GM23338 (cell line): Measurements from ENCODE around the gene ZNF662. TPM values are rescaled to one million over a fixed set of nuclear protein-coding genes. Genes with fewer than 3 reads are reported as not detected.

Experiments used
- ATAC-seq: fragments of 200-7000 bp; cut with Tn5 transposase; 3 replicates; pipeline ENCODE4 v1.9.1; 2020
- DNase-seq: peaks from one replicate; pipeline ENCODE4 v3.0.0-alpha.2; 2015; ENCODE audit warnings: low spot score
- H2AFZ ChIP-seq: fragments of 200-600 bp; sonication (generic); 2 replicates; pipeline ENCODE4 v1.8.0; 2016; ENCODE audit warnings: antibody characterized with exemption, mild to moderate bottlenecking, moderate library complexity
- H3F3A ChIP-seq: fragments of 200-600 bp; sonication (generic); replicated peaks from 2 replicates; pipeline ENCODE4 v1.8.0; 2017; ENCODE audit warnings: antibody characterized with exemption, mixed run types, low read depth
- H3K27ac ChIP-seq: fragments of 200-600 bp; sonication (generic); 2 replicates; pipeline ENCODE4 v1.6.1; 2016; ENCODE audit warnings: low read depth
- H3K27me3 ChIP-seq: fragments of 200-600 bp; sonication (generic); 2 replicates; pipeline ENCODE4 v1.8.0; 2016; ENCODE audit warnings: mild to moderate bottlenecking, mixed run types, moderate library complexity; ENCODE audit not compliant: insufficient read depth
- H3K36me3 ChIP-seq: fragments of 200-600 bp; sonication (generic); 2 replicates; pipeline ENCODE4 v1.8.0; 2016; ENCODE audit warnings: mild to moderate bottlenecking; ENCODE audit not compliant: insufficient read depth
- H3K4me1 ChIP-seq: fragments of 200-600 bp; sonication (generic); 2 replicates; pipeline ENCODE4 v1.8.0; 2016; ENCODE audit warnings: mild to moderate bottlenecking, moderate library complexity; ENCODE audit not compliant: insufficient read depth
- H3K4me2 ChIP-seq: fragments of 200-600 bp; sonication (generic); 2 replicates; pipeline ENCODE4 v1.7.1; 2017; ENCODE audit warnings: mixed run types
- H3K4me3 ChIP-seq: fragments of 200-600 bp; sonication (generic); 2 replicates; pipeline ENCODE4 v1.6.1; 2016; ENCODE audit warnings: mixed run types
- H3K79me2 ChIP-seq: fragments of 200-600 bp; sonication (generic); replicated peaks from 2 replicates; pipeline ENCODE4 v1.8.0; 2017; ENCODE audit warnings: mild to moderate bottlenecking; ENCODE audit not compliant: insufficient read depth
- H3K9me2 ChIP-seq: fragments of 200-600 bp; sonication (generic); 2 replicates; pipeline ENCODE4 v1.8.0; 2017; ENCODE audit not compliant: insufficient read depth
- H4K20me1 ChIP-seq: fragments of 200-600 bp; sonication (generic); replicated peaks from 2 replicates; pipeline ENCODE4 v1.8.0; 2017; ENCODE audit warnings: mild to moderate bottlenecking; ENCODE audit not compliant: insufficient read depth
- H3K27ac Mint-ChIP-seq: 2 replicates; pipeline ENCODE4 v1.8.0; 2020; ENCODE audit warnings: inconsistent platforms, mild to moderate bottlenecking, moderate library complexity, mixed read lengths
- H3K27me3 Mint-ChIP-seq: 3 replicates; pipeline ENCODE4 v1.8.0; 2022; ENCODE audit warnings: low read depth, mild to moderate bottlenecking, moderate library complexity, mixed read lengths, inconsistent platforms; ENCODE audit not compliant: insufficient read depth, poor library complexity
- H3K36me3 Mint-ChIP-seq: 3 replicates; pipeline ENCODE4 v1.8.0; 2021; ENCODE audit warnings: low read depth, mild to moderate bottlenecking, inconsistent platforms, moderate library complexity, mixed read lengths
- H3K4me1 Mint-ChIP-seq: 3 replicates; pipeline ENCODE4 v1.8.0; 2020; ENCODE audit warnings: mild to moderate bottlenecking, inconsistent platforms, mixed read lengths
- H3K4me3 Mint-ChIP-seq: 3 replicates; pipeline ENCODE4 v1.8.0; 2021; ENCODE audit warnings: moderate library complexity, mild to moderate bottlenecking, inconsistent platforms, mixed read lengths
- H3K9me3 Mint-ChIP-seq: 3 replicates; pipeline ENCODE4 v1.8.0; 2020; ENCODE audit warnings: moderate library complexity, mild to moderate bottlenecking, inconsistent platforms, mixed read lengths
- CREB1 ChIP-seq: fragments of 250-450 bp; sonication (Bioruptor Pico); IDR thresholded peaks from 2 replicates; pipeline ENCODE4 v1.5.0; 2020; ENCODE audit warnings: low read depth, mild to moderate bottlenecking, moderate library complexity
- CTCF ChIP-seq, 2 experiments: fragments of 200-600 bp in 1 of 2; sonication (generic) in 1 of 2; conservative IDR thresholded peaks; 2 replicates each; pipeline versions ENCODE4 v1.5.1 to v1.6.1; 2016 to 2017; ENCODE audit warnings: antibody characterized with exemption in 2 of 2, low read depth in 2 of 2, mild to moderate bottlenecking in 2 of 2, moderate library complexity in 1 of 2
- EZH2 ChIP-seq: fragments of 200-600 bp; sonication (generic); IDR thresholded peaks from one replicate; pipeline ENCODE4 v1.8.0; 2017; ENCODE audit warnings: antibody characterized with exemption, mild to moderate bottlenecking, low read depth; ENCODE audit not compliant: unreplicated experiment
- EZH2phosphoT487 ChIP-seq: fragments of 200-600 bp; sonication (generic); IDR thresholded peaks from one replicate; pipeline ENCODE4 v1.8.1; 2018; ENCODE audit warnings: antibody characterized with exemption; ENCODE audit not compliant: unreplicated experiment
- JUNB ChIP-seq: IDR thresholded peaks from one replicate; pipeline ENCODE4 v1.6.1; 2016; ENCODE audit warnings: antibody characterized with exemption; ENCODE audit not compliant: unreplicated experiment
- POLR2AphosphoS5 ChIP-seq: IDR thresholded peaks from 2 replicates; pipeline ENCODE4 v1.6.1; 2016; ENCODE audit warnings: antibody characterized with exemption, low read depth
- REST ChIP-seq: IDR thresholded peaks from one replicate; pipeline ENCODE4 v1.6.1; 2018; ENCODE audit warnings: antibody characterized with exemption; ENCODE audit not compliant: unreplicated experiment
- STAT1 ChIP-seq: IDR thresholded peaks from one replicate; pipeline ENCODE4 v1.6.1; 2016; ENCODE audit warnings: antibody characterized with exemption; ENCODE audit not compliant: unreplicated experiment
- ZNF114 ChIP-seq: fragments of 250-450 bp; sonication (Bioruptor Pico); IDR thresholded peaks from 2 replicates; pipeline ENCODE4 v1.5.0; 2020; ENCODE audit warnings: mild to moderate bottlenecking, moderate library complexity
- ZNF331 ChIP-seq: fragments of 250-450 bp; sonication (Bioruptor Pico); IDR thresholded peaks from 2 replicates; pipeline ENCODE4 v1.5.0; 2020; ENCODE audit warnings: low read depth, mild to moderate bottlenecking, moderate library complexity
- polyA plus RNA-seq: library from polyadenylated mRNA; unstranded; fragments of >200 nt; fragmentation: Nextera tagmentation; extraction: Ambion mirVana; gene quantifications from 2 replicates; pipeline ENCODE4 v1.2.1, GENCODE V29; 2016
- total RNA-seq: library from RNA; depleted of rRNA; stranded (reverse); fragments of >200 nt; shearing (Covaris generic); gene quantifications from 2 replicates; pipeline ENCODE4 v1.2.3, GENCODE V29; 2014
- TF ChIP-seq, protein P1 (sequence below): IDR thresholded peaks from 2 replicates; pipeline ENCODE4 v1.6.1; 2016; ENCODE audit warnings: antibody characterized with exemption

ZNF662 gene
- total and polyA plus RNA-seq, 2 experiments from 2014 or later, result 0.84 to 1.5 TPM

DNA sequence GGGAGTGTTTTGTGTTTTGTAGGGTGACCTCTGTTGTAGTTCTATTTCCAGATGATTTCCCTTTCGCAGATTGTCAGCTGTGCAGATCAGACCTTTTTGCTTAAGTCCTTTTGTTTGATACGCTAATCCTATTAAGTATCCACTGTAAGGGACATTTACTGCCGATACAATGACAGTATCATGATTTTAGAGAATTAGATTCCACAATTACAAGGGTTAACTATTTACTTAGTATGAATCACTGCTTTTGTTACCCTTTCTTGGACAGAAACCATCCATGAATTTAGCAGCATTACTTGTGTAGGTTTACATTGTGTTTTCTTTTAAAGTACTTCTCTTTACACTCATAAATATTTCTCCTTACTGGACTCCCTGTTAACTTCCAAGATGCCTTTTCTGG is 31.4 kb downstream of the ZNF662 start (continued):
- no peak for TF ChIP-seq CTCF (conservative IDR thresholded peaks at IDR 0.05; ENCODE audit: low read depth in 2 of 2)
- TF ChIP-seq EZH2, result no peak
- no peak for TF ChIP-seq EZH2phosphoT487
- no peak for TF ChIP-seq JUNB
- TF ChIP-seq ZNF331 (CRISPR knock-in tag), result no peak
- TF ChIP-seq STAT1, result no peak
- TF ChIP-seq REST, result no peak
- no peak for TF ChIP-seq CREB1 (CRISPR knock-in tag)

DNA sequence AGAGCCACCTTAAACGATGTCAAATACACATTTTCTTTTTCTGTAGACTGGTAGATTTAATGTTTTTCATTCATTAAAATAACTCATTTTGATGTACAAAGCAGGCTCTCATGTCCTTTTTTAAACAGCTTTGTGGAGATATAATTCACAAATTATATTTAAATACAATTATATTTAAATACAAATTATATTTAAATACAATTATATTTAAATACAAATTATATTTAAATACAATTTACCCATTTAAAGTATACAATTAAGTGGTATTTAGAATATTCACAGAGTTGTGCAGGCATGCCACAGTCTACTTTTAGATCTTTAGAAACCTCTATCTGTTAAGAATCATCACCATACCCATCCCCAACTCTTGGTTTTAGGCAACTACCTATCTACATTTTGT is 36.8 kb downstream of the ZNF662 start:
- Histone ChIP-seq H3F3A (no peaks in the 10 kb centered on the region), H3K4me1 (no peaks in the 10 kb centered on the region), H3K9me2 (no peaks in the 10 kb centered on the region), H3K4me2 (no peak overlapping the region), H2AFZ (no peak overlapping the region), H3K79me2 (no peaks in the 10 kb centered on the region), H3K36me3 (no peaks in the 10 kb centered on the region), H3K27me3 (no peaks in the 10 kb centered on the region), H3K27ac (no peak overlapping the region), H4K20me1 (no peaks in the 10 kb centered on the region), H3K4me3 (no peak overlapping the region)
- Mint-ChIP-seq H3K36me3 (no peaks in the 10 kb centered on the region), H3K9me3 (no peaks in the 10 kb centered on the region), H3K4me3 (no peak overlapping the region), H3K27ac (no peak overlapping the region), H3K27me3 (no peaks in the 10 kb centered on the region), H3K4me1 (no peaks in the 10 kb centered on the region)
- DNase-seq (no peak), ATAC-seq (no peak)
- TF ChIP-seq ZNF114 (CRISPR knock-in tag) (no peak), EZH2 (no peak), JUNB (no peak), ZNF331 (CRISPR knock-in tag) (no peak), REST (no peak), STAT1 (no peak), POLR2AphosphoS5 (no peak), EZH2phosphoT487 (no peak), CTCF (conservative IDR thresholded peaks at IDR 0.05; ENCODE audit: low read depth in 2 of 2) (no peak)
- TF ChIP-seq, protein P1, sequence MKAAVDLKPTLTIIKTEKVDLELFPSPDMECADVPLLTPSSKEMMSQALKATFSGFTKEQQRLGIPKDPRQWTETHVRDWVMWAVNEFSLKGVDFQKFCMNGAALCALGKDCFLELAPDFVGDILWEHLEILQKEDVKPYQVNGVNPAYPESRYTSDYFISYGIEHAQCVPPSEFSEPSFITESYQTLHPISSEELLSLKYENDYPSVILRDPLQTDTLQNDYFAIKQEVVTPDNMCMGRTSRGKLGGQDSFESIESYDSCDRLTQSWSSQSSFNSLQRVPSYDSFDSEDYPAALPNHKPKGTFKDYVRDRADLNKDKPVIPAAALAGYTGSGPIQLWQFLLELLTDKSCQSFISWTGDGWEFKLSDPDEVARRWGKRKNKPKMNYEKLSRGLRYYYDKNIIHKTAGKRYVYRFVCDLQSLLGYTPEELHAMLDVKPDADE, result no peak
